Measurements from ENCODE around the gene CFH.
"Not testable (repeated sequence)": the region's sequence is repeated elsewhere in the genome, so short reads cannot be mapped to it uniquely, and the experiment has no call there.

The CFH gene

GRCh38 chr1:196669051-196669450 is 17.2 kb downstream of the CFH start:
- no peak for DNase-seq

GRCh38 chr1:196669693-196670092 is 17.9 kb downstream of the CFH start:
- DNase-seq: no peak

GRCh38 chr1:196674908-196675307 is 23.1 kb downstream of the CFH start:
- DNase-seq: no peak

GRCh38 chr1:196677781-196678509 is 26.1 kb downstream of the CFH start:
- DNase-seq: no peak

- no peak for DNase-seq
Observed at GRCh38 chr1:196678510-196678884, 26.7 kb downstream of the CFH start.

GRCh38 chr1:196680107-196680506 is 28.3 kb downstream of the CFH start:
- no peak for DNase-seq

- no peak for DNase-seq
Observed at GRCh38 chr1:196684476-196684875, 32.6 kb downstream of the CFH start.

GRCh38 chr1:196685506-196685905 is 33.7 kb downstream of the CFH start:
- no peak for DNase-seq

- DNase-seq: no peak
Observed at GRCh38 chr1:196689001-196689400, 37.2 kb downstream of the CFH start.

- no peak for DNase-seq
Observed at GRCh38 chr1:196690582-196690981, 38.7 kb downstream of the CFH start.

GRCh38 chr1:196698993-196699392 is 47.1 kb downstream of the CFH start:
- no peak for DNase-seq

- DNase-seq: no peak
Observed at GRCh38 chr1:196701144-196701543, 49.3 kb downstream of the CFH start.

GRCh38 chr1:196709892-196710291 is 58.0 kb downstream of the CFH start:
- DNase-seq: not testable (repeated sequence)

GRCh38 chr1:196717868-196718267 is 66.0 kb downstream of the CFH start:
- DNase-seq: no peak

GRCh38 chr1:196723325-196724185 is 71.7 kb downstream of the CFH start:
- peak; percentile 26 to 46 for DNase-seq

GRCh38 chr1:196732526-196732925 is 80.7 kb downstream of the CFH start:
- no peak for DNase-seq

GRCh38 chr1:196733091-196733970 is 81.5 kb downstream of the CFH start:
- DNase-seq: no peak

- no peak for DNase-seq
Observed at GRCh38 chr1:196734006-196734405, 82.2 kb downstream of the CFH start.

GRCh38 chr1:196734460-196734859 is 82.6 kb downstream of the CFH start:
- DNase-seq: no peak

GRCh38 chr1:196738730-196739129 is 86.9 kb downstream of the CFH start:
- DNase-seq: no peak

- DNase-seq: not testable (repeated sequence)
Observed at GRCh38 chr1:196743244-196743643, 91.4 kb downstream of the CFH start.

GRCh38 chr1:196765019-196765740 is 113.3 kb downstream of the CFH start:
- DNase-seq: not testable (repeated sequence)

Measured in CD4-positive, alpha-beta T cell treated with Interleukin-4 for 1 hour (primary cell).